HG02870 (cell line): ENCODE data around the gene PXDN.

Source experiments
- ATAC-seq: cut with Tn5 transposase; IDR thresholded peaks from one replicate; pipeline ENCODE4 v1.9.1; 2021; ENCODE audit warnings: mild to moderate bottlenecking, moderate library complexity; ENCODE audit not compliant: unreplicated experiment

PXDN gene

GRCh38 chr2:1755436-1756191 is 11.3 kb upstream of the PXDN start:
- ATAC-seq: no peak

DNA sequence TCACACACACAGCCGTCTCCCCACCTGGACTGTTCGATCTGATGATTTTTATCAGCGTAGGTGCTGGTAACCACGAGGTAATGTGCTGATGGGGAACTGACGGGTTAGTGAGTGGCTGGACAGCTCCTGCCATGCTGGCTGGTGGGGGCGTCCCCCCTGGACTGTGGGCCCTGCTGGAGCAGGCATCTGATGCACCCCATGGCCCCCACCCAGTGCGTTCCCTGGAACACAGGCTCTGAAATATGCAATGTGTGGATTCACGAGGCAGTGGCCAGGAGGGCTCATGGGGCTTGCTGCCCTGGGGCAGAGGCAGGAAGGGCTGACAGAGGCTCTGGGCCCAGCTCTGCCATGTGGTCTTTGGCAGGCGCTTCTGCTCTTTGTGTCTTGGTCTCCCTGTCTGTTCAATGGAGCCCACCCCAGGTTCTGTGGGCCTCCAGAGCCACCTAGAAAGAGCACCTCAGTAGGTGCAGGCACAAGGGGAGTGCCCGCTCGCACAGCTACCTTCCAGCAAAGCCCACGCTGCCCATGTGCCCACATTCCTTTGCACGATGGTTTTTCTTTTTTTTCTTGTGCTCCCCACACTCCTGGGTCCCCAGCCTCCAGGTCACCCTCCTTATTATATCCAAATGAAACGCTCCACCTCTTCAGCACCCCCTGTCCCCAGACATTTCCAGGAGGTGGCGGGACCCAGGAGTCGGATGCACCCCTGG is 10.3 kb upstream of the PXDN start:
- no peak for ATAC-seq

- ATAC-seq: no peak
Measured at GRCh38 chr2:1754046-1754445, 9.7 kb upstream of the PXDN start.

GRCh38 chr2:1752751-1753150 is 8.4 kb upstream of the PXDN start:
- ATAC-seq: no peak

DNA sequence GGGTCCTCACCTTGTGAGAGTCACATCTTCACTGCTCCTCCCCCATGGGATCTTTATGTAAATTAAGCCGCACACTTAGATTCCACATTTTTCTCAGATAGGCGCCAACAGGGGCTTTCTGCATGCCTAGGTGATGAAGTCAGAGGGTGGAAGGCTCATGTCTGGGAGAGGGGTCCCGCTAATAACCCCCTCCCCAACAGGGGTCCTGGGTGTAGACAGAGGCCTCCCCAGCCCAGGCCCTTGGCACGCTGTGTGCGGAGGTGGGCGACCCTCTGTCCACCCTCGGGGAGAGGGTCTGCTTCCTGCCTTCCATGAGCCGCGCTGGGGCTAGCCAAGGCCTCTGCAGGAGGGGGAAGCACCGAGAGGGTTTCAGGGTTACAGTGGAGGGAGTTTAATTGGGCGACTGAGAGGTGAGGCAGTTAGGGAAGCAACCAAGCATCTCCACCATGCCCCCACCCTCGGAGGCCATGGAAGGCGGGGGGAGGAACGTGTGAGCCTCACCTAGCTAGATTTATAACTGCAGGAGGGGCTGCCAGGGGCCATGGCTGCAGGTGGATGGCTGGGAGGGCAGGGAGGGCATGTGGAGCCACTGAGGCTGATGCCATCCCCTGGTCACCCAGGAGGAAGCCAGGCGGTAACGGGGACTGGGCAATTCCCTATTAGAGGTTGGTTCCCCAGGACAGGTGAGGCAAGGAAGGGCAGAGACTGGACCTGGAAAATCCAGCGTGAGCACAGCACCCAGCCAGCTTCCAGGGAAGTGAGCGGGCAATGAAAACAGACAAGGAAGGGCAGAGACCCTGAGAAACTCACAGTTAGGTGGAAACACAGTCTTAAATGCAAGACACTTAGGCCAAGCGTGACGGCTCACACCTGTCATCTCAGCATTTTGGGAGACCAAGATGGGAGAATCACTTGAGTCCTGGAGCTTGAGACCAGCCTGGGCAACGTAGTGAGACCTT is 7.7 kb upstream of the PXDN start:
- ATAC-seq: no peak

GRCh38 chr2:1750933-1751766 is 6.8 kb upstream of the PXDN start:
- peak; percentile 85 for ATAC-seq

- ATAC-seq: no peak
Measured at GRCh38 chr2:1750270-1750932, 6.1 kb upstream of the PXDN start.

DNA sequence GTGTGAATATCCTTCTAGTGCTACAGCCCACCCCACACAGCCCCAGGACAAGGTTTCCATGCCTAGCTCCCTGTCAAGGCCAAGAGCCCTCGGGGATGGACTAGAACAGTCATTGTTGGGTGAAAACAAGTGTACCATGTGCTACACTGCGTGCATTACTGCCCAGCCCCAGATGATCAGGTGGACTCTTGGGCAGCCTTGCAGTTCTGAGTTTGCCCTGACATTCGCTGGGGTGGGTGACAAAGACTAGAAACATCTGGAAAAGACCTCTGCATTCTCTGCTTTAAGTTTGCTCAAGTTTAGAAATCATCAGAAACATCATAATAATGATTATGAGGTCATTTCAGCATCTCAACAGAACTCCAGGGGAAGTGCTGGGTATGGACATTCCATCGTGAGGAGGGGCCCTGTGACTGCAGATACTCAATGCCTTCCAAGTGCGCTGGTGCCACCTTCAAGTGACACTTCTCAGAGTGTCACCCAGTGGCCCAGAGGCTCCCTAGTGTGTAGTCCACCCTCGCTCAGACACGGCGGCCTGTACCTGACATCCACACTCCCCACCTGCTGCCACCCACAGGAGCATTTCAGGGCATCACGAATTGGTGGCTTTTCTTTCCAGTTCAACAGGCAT is 5.3 kb upstream of the PXDN start:
- ATAC-seq: no peak

DNA sequence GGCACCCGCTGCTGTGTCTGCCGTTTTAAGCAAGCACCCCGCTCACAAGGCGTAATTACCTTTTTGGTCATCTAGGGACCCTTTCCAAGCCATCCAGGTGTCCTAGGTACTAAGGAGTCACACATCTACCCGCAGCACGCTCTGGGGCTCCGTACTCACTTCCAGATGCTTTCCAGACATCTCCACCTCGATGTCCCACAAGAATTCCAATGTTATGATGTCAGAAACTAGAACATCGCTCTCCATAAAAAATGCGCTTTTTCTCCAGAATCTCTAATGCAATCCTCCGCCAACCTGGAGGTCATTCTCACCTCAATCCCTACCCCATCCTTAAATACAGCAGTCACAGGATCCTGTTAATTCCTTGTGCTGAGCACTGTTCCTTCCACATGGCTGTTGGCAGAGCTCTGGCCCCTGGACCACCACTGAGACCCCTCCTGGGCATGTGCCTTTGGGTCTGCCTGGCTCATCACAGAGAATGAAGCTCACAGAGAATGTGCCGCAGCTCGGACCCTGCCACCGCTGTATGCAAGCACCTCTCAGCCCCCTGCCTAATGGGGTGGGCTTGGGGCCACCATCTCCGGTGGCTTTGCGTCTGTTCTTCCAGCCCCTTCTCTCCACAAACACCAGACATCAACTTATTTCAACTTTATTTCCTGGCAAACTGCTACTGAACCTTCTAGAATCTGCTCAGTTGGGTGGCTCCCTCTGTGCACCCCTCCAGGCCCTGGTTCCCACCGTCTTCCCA is 4.6 kb upstream of the PXDN start:
- no peak for ATAC-seq

GRCh38 chr2:1748176-1748740 is 3.9 kb upstream of the PXDN start:
- ATAC-seq: no peak

DNA sequence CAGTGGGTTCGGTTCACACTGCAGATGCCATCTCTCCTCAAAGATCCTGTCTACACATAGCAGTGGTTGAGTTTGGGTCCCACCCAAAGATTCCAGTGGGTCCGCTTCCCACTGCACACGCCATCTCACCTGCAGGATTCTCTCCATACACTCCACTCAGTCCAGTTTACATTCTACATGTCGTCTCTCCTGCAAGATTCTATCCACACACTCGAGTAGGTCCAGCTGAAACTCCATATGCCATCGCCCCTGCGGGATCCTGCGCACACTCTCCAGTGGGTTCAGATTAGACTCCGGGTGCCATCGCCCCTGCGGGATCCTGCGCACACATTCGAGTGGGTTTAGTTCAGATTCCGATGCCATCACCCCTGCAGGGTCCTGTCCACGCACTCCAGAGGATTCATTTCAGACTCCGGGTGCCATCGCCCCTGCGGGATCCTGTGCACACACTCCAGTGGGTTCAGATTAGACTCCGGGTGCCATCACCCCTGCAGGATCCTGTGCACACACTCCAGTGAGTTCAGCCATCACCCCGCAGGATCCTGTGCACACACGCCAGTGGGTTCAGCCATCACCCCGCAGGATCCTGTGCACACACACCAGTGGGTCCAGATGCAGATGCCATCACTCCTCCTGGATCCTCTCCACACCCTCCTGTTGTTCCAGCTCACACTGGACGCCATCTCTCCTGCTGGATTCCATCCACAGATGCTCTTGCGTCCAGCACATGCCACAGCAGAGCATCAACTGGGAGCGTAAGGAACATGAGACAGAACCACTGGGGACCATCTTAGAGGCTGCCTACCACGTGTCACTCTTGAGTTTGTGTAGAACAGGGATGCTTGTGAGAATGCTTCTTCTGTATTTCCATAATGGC is 3.0 kb upstream of the PXDN start:
- ATAC-seq: no peak

GRCh38 chr2:1746174-1747064 is 2.1 kb upstream of the PXDN start:
- no peak for ATAC-seq

DNA sequence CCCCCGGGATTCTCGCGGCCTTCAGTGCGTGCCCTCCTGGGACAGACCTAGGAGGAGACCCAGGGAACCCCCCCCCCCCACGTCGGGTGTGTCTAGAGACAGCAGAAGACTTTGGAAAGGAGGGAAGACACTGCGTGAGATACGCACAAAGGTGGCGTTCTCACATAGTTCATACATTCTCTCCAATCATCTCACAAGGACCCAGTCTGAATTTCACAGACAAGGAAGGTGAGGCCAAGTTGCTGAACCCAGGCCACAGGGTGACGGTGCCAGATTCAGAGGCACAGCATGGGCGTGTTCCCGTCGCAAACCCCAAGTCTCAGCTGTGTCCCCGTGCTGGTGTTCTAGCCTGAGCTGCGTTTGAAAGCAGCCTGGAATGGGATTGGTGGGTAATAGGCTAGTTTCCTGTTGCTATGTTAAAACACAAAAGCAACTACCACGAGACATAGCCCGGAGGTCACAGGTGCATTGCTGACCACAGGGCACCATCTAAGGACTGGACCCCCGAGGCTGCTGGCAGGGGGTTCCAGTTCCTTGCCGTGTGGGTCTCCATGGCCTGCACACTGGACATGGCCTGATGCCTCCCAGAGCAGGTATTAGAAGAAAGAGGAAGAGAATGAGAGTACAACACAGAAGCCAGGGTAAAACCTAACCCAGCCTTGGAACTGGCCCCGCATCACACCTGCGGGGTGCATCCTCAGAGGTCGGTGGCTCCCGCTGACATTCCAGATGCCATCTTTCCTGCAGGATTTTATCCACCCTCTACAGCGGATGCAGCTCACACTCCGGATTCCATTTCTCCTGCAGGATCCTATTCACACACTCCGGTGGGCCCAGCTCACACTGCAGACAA is 1.1 kb upstream of the PXDN start:
- ATAC-seq: no peak

DNA sequence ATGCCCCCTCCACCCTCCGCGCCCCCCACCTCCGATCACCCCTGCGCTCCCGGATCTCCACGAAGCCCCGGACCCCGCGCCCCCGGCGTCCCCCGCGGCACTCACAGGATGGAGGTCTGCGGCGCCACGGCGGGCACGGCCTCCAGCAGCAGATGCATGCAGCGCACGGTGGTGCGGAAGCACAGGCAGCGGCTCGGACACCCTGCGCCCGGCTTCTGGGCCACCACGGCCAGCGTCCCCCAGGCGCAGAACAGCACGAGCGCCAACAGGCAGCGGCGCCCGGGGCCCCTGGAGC is 217 bp downstream of the PXDN start:
- ATAC-seq: peak; percentile 15

- no peak for ATAC-seq
Measured at GRCh38 chr2:1743396-1744150, 742 bp downstream of the PXDN start.
